ENCODE results near the gene MDGA2.

- TF ChIP-seq POLR2AphosphoS5 (IDR thresholded peaks at IDR 0.05; ENCODE audit: borderline replicate concordance, low read depth, low read length) (no peak), EZH2 (IDR thresholded peaks at IDR 0.05) (no peak), FOXP2 (optimal IDR thresholded peaks at IDR 0.05; ENCODE audit: control extremely low read depth, extremely low read length, insufficient read depth) (no peak)
Measured at GRCh38 chr14:47322751-47323150, 352.7 kb downstream of the MDGA2 start.
